Left ventricle myocardium inferior (tissue), 1 donor: Measurements from ENCODE around the gene ARGLU1. TPM values are rescaled to one million over a fixed set of nuclear protein-coding genes. Genes with fewer than 3 reads are reported as not detected.

ENCODE experiments used
- DNase-seq: peaks from one replicate; pipeline ENCODE4 v3.0.0-alpha.2; 2020
- H3K27ac ChIP-seq: fragments of 200-600 bp; replicated peaks from 2 replicates; pipeline ENCODE4 v1.8.0; 2021
- H3K27me3 ChIP-seq: fragments of 200-600 bp; 2 replicates; pipeline ENCODE4 v1.8.0; 2021; ENCODE audit warnings: low read depth
- H3K36me3 ChIP-seq: fragments of 200-600 bp; 2 replicates; pipeline ENCODE4 v1.8.0; 2021
- H3K4me1 ChIP-seq: fragments of 200-600 bp; 2 replicates; pipeline ENCODE4 v1.8.0; 2021
- H3K4me3 ChIP-seq: fragments of 200-600 bp; 2 replicates; pipeline ENCODE4 v1.8.0; 2021; ENCODE audit warnings: mild to moderate bottlenecking, moderate library complexity
- H3K9me3 ChIP-seq: fragments of 200-600 bp; replicated peaks from 2 replicates; pipeline ENCODE4 v1.8.0; 2021
- CTCF ChIP-seq: fragments of 200-600 bp; IDR thresholded peaks from 2 replicates; pipeline ENCODE4 v1.8.0; 2021; ENCODE audit warnings: antibody characterized with exemption, mild to moderate bottlenecking, borderline replicate concordance
- intact Hi-C: fragments of 100-400 bp; cut with micrococcal nuclease; formaldehyde crosslinking; loops from one replicate; pipeline ENCODE4 v1.11.0; 2022
- total RNA-seq: library from RNA; stranded (reverse); fragmentation: NEBNext Ultra II Directional; extraction: Animal tissue kit (Norgen Biotek cat#: 25700); gene quantifications from one replicate; pipeline ENCODE4 v1.2.1, GENCODE V29; 2021
- donor health status: DM: no; HTN: yes; CAD: no; lungs with severe emphysema.

ARGLU1 gene
- total RNA-seq, 1 donor from 2014 or later = 29.0 TPM

- Histone ChIP-seq H3K27ac (peak overlapping the region; percentile 89), H3K36me3 (no peaks in the 10 kb centered on the region), H3K4me1 (peaks cover 50% of the 10 kb centered on the region), H3K9me3 (no peaks in the 10 kb centered on the region), H3K4me3 (peak overlapping the region; percentile 77), H3K27me3 (no peaks in the 10 kb centered on the region)
- intact Hi-C loops = no loop called here
- DNase-seq = peak; percentile 17
- no peak for TF ChIP-seq CTCF
Observed at GRCh38 chr13:106534639-106535551, 33.0 kb downstream of the ARGLU1 start.

GRCh38 chr13:106533943-106534638 lies 33.8 kb downstream of the ARGLU1 start:
- intact Hi-C loops = no loop called here
- Histone ChIP-seq H3K4me1 (peaks cover 52% of the 10 kb centered on the region), H3K27me3 (no peaks in the 10 kb centered on the region), H3K4me3 (peak overlapping the region; percentile 77), H3K27ac (peak overlapping the region; percentile 89), H3K36me3 (no peaks in the 10 kb centered on the region), H3K9me3 (no peaks in the 10 kb centered on the region)
- no peak for TF ChIP-seq CTCF
- DNase-seq = peak; percentile 28

- H3K9me3 ChIP-seq = no peaks in the 10 kb centered on the region
- H3K4me3 ChIP-seq = peak overlapping the region; percentile 77
- H3K27ac ChIP-seq = peak overlapping the region; percentile 89
- intact Hi-C loops = no loop called here
- peak; percentile 78 for TF ChIP-seq CTCF
- no peaks in the 10 kb centered on the region for H3K27me3 ChIP-seq
- peak; percentile 81 for DNase-seq
- peaks cover 59% of the 10 kb centered on the region for H3K4me1 ChIP-seq
- H3K36me3 ChIP-seq = no peaks in the 10 kb centered on the region
Observed at GRCh38 chr13:106533101-106533942, 34.6 kb downstream of the ARGLU1 start.

GRCh38 chr13:106532111-106532929 lies 35.6 kb downstream of the ARGLU1 start:
- peaks cover 68% of the 10 kb centered on the region for H3K4me1 ChIP-seq
- H3K9me3 ChIP-seq = no peaks in the 10 kb centered on the region
- TF ChIP-seq CTCF = no peak
- H3K36me3 ChIP-seq = no peaks in the 10 kb centered on the region
- H3K27me3 ChIP-seq = no peaks in the 10 kb centered on the region
- intact Hi-C loops = no loop called here
- H3K4me3 ChIP-seq = peak overlapping the region; percentile 77
- H3K27ac ChIP-seq = peak overlapping the region; percentile 89
- DNase-seq = no peak
